ENCODE measurements around the gene SDCCAG8. TPM values are rescaled to one million over a fixed set of nuclear protein-coding genes. Genes with fewer than 3 reads are reported as not detected.

SDCCAG8 gene
- total RNA-seq, 1 donor from 2014 or later = 97.1 TPM

DNA sequence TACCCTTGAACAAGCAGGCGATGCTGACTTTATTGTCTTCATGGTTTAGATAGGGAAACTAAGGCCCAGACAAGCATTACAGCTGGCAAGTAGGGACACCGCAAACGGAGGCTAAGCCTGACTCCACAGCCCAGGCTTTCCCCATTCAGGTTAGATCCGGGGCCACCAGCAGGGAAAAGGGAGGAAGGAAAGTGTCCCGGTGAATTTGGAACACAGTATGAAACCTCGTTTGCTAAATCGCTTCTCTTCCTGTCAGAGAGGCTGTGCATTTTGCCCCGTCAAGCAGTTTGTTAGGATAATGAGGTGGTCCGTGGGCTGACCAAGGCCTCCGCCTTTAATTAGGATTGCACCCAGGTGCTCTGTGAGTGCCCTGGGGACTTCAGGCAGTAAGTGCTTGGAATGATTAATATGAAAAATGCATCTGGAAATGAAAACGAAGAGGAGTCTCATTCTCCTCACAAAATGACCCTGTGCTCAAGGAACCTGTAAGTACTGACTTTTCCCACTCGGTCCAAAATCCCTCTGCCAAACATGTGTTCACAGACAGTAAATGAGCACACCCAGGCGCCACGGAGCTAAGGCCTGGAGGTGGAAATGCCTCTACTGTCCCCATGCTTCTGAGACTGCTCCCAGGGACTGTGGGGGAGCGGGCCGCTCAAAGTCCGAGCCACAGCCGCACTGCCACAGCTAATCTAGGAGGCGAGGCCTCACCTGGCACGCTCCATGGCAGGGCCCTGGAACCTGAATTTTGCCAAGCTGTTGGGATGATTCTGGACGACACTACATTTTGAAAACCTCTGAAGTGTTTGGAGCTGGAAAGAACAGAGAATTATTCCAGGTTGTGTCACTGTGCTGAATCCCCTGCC lies 234.1 kb downstream of the SDCCAG8 start:
- Histone ChIP-seq H3K27ac (no peak overlapping the region), H3K4me3 (no peak overlapping the region), H3K36me3 (peaks cover 0 to 7% of the 10 kb centered on the region in 2 donors), H3K27me3 (no peaks in the 10 kb centered on the region), H3K4me1 (no peaks in the 10 kb centered on the region), H3K9me3 (no peaks in the 10 kb centered on the region)
- intact Hi-C loops (cut with DNase I) = no loop called here
- TF ChIP-seq, protein P1, sequence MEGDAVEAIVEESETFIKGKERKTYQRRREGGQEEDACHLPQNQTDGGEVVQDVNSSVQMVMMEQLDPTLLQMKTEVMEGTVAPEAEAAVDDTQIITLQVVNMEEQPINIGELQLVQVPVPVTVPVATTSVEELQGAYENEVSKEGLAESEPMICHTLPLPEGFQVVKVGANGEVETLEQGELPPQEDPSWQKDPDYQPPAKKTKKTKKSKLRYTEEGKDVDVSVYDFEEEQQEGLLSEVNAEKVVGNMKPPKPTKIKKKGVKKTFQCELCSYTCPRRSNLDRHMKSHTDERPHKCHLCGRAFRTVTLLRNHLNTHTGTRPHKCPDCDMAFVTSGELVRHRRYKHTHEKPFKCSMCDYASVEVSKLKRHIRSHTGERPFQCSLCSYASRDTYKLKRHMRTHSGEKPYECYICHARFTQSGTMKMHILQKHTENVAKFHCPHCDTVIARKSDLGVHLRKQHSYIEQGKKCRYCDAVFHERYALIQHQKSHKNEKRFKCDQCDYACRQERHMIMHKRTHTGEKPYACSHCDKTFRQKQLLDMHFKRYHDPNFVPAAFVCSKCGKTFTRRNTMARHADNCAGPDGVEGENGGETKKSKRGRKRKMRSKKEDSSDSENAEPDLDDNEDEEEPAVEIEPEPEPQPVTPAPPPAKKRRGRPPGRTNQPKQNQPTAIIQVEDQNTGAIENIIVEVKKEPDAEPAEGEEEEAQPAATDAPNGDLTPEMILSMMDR (IDR thresholded peaks at IDR 0.05) = no peak
- no peak for DNase-seq (ENCODE audit: low spot score in 2 of 2)

DNA sequence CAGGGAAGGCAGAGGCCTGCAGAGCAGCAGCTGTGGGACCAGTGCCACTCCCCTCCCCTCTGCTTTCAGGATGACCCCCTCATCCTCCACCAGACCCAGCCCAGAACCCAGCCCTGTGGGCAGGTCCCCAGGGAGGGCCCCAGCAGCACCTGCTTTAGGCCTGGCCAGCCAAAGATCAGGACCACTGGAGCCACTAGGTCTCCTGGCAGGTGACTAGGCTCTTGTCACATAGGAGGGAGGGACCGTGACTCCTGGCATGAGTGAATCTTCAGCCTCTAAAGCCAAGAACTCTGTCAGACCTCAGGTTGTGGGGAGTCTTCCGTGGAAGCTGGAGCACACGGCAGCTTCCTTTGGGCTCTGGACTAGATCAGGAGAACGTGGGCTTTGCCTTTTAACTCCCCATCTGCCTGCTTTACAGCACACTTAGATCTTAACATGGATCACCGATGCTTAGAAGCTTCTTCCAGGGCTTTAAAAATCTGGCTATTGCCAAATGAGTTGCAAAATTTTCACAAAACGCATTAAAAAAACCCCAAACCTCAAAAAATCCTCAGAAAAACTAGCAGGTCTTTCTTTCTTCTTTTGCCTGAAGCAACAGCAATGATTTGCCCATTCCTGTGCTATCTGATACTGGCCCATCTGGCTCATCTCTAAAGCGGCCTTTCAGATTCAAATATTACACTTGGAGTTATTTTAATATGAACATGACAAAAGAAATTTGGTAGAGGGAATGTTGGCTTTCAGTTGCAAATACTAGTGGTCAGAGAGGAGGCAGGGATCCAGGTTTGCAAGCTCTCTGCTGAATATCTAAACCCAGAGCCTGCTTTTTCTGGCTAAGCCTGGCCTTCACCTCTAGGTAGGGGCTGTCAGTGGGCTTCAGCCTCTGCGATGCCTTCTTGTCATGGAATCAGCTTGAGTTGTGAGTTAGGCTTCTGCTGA lies 235.2 kb downstream of the SDCCAG8 start:
- TF ChIP-seq, protein P1 (IDR thresholded peaks at IDR 0.05) = no peak
- H3K4me3 ChIP-seq = no peak overlapping the region
- H3K9me3 ChIP-seq = no peaks in the 10 kb centered on the region
- peaks cover 0 to 7% of the 10 kb centered on the region in 2 donors for H3K36me3 ChIP-seq
- H3K27me3 ChIP-seq = no peaks in the 10 kb centered on the region
- H3K4me1 ChIP-seq = peaks cover 0 to 5% of the 10 kb centered on the region in 2 donors
- H3K27ac ChIP-seq = no peak overlapping the region
- intact Hi-C loops (cut with DNase I) = no loop called here
- no peak for DNase-seq (ENCODE audit: low spot score in 2 of 2)

DNA sequence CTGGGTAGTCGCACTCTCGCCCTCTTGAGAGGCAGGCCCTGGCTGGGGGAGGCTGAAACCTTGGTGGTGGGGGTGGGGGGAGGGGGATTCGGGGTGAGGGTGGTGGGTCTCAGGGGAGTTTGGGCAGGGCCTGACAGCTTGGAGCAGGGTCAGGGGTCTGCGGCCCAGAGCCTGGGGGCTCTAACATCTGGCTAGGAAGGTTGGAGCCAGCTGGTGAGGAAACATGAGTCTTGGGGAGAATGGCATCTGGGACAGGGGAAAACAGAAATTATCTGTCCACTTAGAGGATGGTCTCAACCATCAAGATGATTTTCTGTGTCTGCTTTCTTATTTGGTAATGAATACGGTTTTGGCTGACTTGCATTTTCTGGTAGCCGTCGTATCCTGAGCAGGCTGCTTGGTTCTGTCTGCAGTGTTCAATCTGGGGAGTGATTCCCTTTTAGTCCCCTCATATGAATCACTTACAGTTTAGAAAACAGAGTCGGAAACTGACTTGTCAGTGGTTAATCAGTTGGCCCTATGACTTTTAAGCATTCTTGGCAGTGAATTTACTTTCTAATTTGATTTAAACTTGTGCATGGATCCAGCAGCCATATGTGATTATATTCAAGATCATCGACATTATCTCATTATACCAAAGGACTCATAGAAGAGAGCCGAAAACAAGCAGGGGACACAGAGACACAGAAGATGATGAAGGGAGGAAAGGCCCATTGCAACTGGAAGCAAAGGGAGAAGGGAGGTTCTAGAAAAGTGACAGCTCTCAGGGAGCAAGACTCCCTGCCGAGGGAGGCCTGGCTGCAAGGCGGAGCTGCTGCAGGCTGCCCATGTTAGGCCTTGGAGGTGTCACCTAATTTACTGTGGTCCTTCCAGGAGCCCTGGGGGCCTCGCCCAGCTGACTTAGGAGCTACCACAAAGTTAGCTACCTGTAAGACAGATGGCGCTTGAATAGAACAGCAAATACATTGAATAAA lies 237.6 kb downstream of the SDCCAG8 start:
- H3K4me1 ChIP-seq = peaks cover 0 to 9% of the 10 kb centered on the region in 2 donors
- H3K4me3 ChIP-seq = no peak overlapping the region
- DNase-seq (ENCODE audit: low spot score in 2 of 2) = no peak
- H3K27me3 ChIP-seq = no peaks in the 10 kb centered on the region
- peaks cover 0 to 7% of the 10 kb centered on the region in 2 donors for H3K36me3 ChIP-seq
- TF ChIP-seq, protein P1 (IDR thresholded peaks at IDR 0.05) = no peak
- H3K9me3 ChIP-seq = no peaks in the 10 kb centered on the region
- intact Hi-C loops (cut with DNase I) = no loop called here
- H3K27ac ChIP-seq = no peak overlapping the region

DNA sequence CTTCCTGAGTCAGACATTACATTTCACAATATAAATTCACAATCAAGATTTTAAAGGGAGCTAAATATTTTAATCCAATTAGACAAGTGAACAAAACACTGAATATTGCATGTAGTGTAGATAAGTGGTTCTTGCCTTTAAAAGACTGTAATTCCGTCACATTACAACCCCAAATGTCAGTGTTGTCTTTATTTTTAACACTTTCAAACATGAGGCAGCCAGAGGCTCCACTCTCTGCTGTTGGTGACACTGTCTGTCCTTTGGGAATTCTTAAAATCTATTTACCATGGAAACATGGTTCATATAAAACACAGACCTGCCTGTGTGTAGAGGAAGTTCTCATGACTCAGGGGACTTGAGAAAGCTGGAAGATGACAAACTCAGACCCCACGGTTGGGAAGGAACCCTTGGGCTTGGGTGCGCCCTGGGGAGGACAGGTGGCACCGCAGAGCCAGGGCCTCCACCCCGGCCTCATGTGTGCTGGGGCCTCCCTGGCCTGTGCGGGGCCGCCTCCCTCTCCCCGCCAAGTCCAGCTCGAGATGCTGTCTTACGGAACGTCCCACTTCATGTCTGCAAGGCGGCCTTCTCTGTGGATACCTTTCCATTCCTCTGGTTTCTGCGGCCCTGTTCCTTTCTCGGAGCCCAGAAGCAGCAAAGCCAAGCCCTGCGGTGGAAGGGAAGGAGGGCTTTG lies 239.0 kb downstream of the SDCCAG8 start:
- TF ChIP-seq, protein P1 (IDR thresholded peaks at IDR 0.05) = no peak
- H3K9me3 ChIP-seq = no peaks in the 10 kb centered on the region
- peaks cover 0 to 9% of the 10 kb centered on the region in 2 donors for H3K4me1 ChIP-seq
- peak overlapping the region; percentile 77 to 83 for H3K27ac ChIP-seq
- H3K4me3 ChIP-seq = no peak overlapping the region
- intact Hi-C loops (cut with DNase I) = no loop called here
- no peak for DNase-seq (ENCODE audit: low spot score in 2 of 2)
- no peaks in the 10 kb centered on the region for H3K36me3 ChIP-seq
- H3K27me3 ChIP-seq = no peaks in the 10 kb centered on the region
